Body of pancreas (tissue), 4 donors: Measurements from ENCODE around the gene GCH1. TPM values are rescaled to one million over a fixed set of nuclear protein-coding genes. Genes with fewer than 3 reads are reported as not detected.
A peak's percentile ranks its signal among the peaks of the same experiment; 100 is the strongest.

Experiments used
- ATAC-seq: fragments of 150-250 bp; one replicate; pipeline ENCODE4 v1.9.1; 2016
- DNase-seq, 4 donors: peaks; one replicate each; pipeline ENCODE4 v3.0.0-alpha.2; 2019
- H3K27ac ChIP-seq, 4 donors: fragments of 200-600 bp; sonication (generic); 1 replicate in 3 of 4; 2 replicates in 1 of 4; pipeline versions ENCODE4 v1.5.1 to v1.6.1; 2016 to 2019; ENCODE audit warnings: mild to moderate bottlenecking in 1 of 4, mixed read lengths in 1 of 4, moderate library complexity in 1 of 4
- H3K27me3 ChIP-seq, 2 donors: fragments of 200-600 bp; sonication (generic); one replicate each; pipeline ENCODE4 v1.6.0; 2016; ENCODE audit warnings: mild to moderate bottlenecking in 1 of 2
- H3K36me3 ChIP-seq, 2 donors: fragments of 200-600 bp; sonication (generic); replicated peaks in 1 of 2; 2 replicates each; pipeline ENCODE4 v1.5.1; 2016; ENCODE audit warnings: low read depth in 2 of 2; ENCODE audit not compliant: insufficient read depth in 1 of 2
- H3K4me1 ChIP-seq: fragments of 200-600 bp; sonication (generic); one replicate; pipeline ENCODE4 v1.6.0; 2016
- H3K4me3 ChIP-seq, 2 donors: fragments of 200-600 bp; sonication (generic); 1 replicate in 1 of 2; 2 replicates in 1 of 2; pipeline ENCODE4 v1.5.1; 2016 to 2019
- H3K9me3 ChIP-seq, 3 donors: fragments of 200-600 bp; sonication (generic); 1 replicate in 2 of 3; 2 replicates in 1 of 3; pipeline ENCODE4 v1.5.1; 2016
- POLR2A ChIP-seq, 3 donors: fragments of 450-650 bp; IDR thresholded peaks; one replicate each; pipeline ENCODE4 v1.6.1; 2016; ENCODE audit warnings: antibody characterized with exemption in 3 of 3, mild to moderate bottlenecking in 2 of 3
- WGBS, 2 donors: methylation state at CpG; one replicate each; pipeline ENCODE4 v1.1.5; 2017; 5-methylcytosine and 5-hydroxymethylcytosine counted together
- intact Hi-C: fragments of 100-400 bp; cut with DNase I; formaldehyde crosslinking; loops from one replicate; pipeline ENCODE4 v1.15.1; 2023
- total RNA-seq, 2 donors: library from RNA; depleted of rRNA; stranded (reverse); fragments of >200 nt; gene quantifications; one replicate each; pipeline ENCODE4 v1.1.0, GENCODE V29; 2016
- TF ChIP-seq, protein P1 (sequence below), 7 experiments: fragments of 450-650 bp in 4 of 7; fragments of 200-600 bp in 3 of 7; sonication (generic) in 3 of 7; IDR thresholded peaks; one replicate each; pipeline ENCODE4 v1.5.1; 2016 to 2019; ENCODE audit warnings: antibody characterized with exemption in 7 of 7

GCH1 gene
- total RNA-seq, 2 donors from 2014 or later: 6.0 to 11.9 TPM

DNA sequence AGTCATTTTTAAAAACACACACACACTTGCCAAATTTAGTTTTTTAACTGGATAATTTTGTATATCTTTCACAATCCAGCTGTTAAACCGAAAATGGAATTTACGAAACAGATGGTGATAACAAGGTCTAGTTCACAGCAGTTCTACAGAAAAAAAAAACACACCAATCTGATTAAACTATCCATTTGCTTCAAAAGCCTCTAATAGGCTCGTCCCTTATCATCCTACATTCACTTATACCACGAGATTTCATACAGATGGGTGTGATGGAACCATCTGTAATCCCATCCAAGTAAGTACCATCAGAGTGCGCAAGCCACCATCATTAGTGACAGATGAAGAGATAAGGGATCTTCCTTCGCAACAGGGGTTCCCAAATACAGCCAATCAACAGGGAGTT lies 20.1 kb downstream of the GCH1 start:
- DNase-seq: no peak
- H3K4me1 ChIP-seq: no peaks in the 10 kb centered on the region

DNA sequence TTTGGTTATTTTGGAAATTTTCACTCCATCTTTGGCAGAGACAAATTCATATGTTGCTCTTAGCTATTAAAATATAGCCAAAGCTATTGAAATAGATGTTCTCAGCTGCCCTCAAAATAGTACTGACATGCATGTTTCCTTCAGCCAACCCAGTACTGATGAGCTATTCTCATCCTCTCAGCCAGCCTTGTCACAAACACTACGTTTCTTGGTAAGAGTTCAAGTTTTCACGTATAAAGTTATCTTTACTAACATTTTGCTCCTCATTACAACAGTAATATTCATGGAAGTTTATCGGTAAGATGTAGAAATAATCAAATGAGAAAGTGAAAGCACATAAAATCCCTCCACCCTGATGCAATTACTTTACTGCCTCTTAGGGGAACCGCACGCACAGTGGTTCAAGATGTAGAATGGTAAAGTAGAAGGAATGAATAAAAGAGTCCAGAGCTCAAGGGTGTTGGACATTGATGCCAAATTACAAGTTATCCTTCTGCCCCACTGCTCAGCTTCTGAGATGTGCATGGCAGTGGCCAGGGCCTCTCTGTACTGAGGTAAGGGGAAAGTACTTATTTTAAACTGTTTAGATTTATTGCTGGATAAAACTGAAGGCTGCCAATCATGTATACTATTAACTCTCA lies 20.7 kb downstream of the GCH1 start:
- Histone ChIP-seq H3K4me3 (no peak overlapping the region), H3K9me3 (no peaks in the 10 kb centered on the region), H3K27ac (peak overlapping the region in 2 of 4 donors; percentile 3 to 38), H3K27me3 (no peaks in the 10 kb centered on the region), H3K36me3 (no peaks in the 10 kb centered on the region), H3K4me1 (peaks cover 2% of the 10 kb centered on the region)
- WGBS, 2 donors: 49 to 55% methylated on average over 5 of the region's 5 CpGs
- no peak for TF ChIP-seq POLR2A (IDR thresholded peaks at IDR 0.05)
- TF ChIP-seq, protein P1, sequence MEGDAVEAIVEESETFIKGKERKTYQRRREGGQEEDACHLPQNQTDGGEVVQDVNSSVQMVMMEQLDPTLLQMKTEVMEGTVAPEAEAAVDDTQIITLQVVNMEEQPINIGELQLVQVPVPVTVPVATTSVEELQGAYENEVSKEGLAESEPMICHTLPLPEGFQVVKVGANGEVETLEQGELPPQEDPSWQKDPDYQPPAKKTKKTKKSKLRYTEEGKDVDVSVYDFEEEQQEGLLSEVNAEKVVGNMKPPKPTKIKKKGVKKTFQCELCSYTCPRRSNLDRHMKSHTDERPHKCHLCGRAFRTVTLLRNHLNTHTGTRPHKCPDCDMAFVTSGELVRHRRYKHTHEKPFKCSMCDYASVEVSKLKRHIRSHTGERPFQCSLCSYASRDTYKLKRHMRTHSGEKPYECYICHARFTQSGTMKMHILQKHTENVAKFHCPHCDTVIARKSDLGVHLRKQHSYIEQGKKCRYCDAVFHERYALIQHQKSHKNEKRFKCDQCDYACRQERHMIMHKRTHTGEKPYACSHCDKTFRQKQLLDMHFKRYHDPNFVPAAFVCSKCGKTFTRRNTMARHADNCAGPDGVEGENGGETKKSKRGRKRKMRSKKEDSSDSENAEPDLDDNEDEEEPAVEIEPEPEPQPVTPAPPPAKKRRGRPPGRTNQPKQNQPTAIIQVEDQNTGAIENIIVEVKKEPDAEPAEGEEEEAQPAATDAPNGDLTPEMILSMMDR (IDR thresholded peaks at IDR 0.05): no peak
- DNase-seq (no peak), ATAC-seq (peak; percentile 16)
- intact Hi-C loops: no loop called here

More for the DNA sequence above, 20.1 kb downstream of the GCH1 start:
- H3K27me3 ChIP-seq: no peaks in the 10 kb centered on the region
- TF ChIP-seq, protein P1 (IDR thresholded peaks at IDR 0.05): no peak
- no peak for TF ChIP-seq POLR2A (IDR thresholded peaks at IDR 0.05)
- no peaks in the 10 kb centered on the region for H3K36me3 ChIP-seq
- no peak overlapping the region for H3K4me3 ChIP-seq
- no peak for ATAC-seq
- H3K27ac ChIP-seq: peak overlapping the region in 1 of 4 donors; percentile 3
- no peaks in the 10 kb centered on the region for H3K9me3 ChIP-seq
- intact Hi-C loops: no loop called here
- 60 to 83% methylated on average over 6 of the region's 6 CpGs for WGBS, 2 donors

DNA sequence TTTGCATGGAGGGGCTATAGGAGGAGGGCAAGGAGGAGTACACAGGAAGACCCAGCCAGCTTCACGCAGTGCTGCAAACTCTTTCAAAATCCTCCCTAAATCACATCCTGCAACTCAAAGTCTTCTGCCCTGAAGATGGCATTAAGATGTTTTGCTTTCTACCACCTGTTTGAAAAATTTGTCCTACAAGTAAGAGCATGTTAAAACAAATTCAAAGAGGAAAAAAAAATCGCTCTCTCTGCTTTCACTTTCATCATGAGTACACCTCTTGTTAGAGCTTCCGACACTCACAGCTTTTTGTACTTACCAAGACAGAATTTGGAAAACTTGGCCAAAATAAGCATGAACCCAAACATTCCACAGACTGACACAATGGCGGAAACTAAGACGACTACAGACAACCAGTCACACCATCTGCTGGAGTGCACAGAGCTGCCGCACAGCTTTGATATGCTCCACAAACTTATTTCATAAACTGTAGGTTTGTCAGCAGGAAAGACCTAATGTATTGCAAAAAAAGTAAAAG lies 21.3 kb downstream of the GCH1 start:
- Histone ChIP-seq H3K27me3 (no peaks in the 10 kb centered on the region), H3K9me3 (no peaks in the 10 kb centered on the region), H3K27ac (peak overlapping the region in 3 of 4 donors; percentile 3 to 38 (median 12)), H3K4me3 (no peak overlapping the region), H3K36me3 (no peaks in the 10 kb centered on the region), H3K4me1 (peaks cover 5% of the 10 kb centered on the region)
- ATAC-seq (peak; percentile 52), DNase-seq (peak in 2 of 4 donors; percentile 29 to 34)
- intact Hi-C loops: no loop called here
- 35 to 55% methylated on average over 6 of the region's 6 CpGs for WGBS, 2 donors
- TF ChIP-seq POLR2A (IDR thresholded peaks at IDR 0.05): no peak
- TF ChIP-seq, protein P1 (IDR thresholded peaks at IDR 0.05): no peak

DNA sequence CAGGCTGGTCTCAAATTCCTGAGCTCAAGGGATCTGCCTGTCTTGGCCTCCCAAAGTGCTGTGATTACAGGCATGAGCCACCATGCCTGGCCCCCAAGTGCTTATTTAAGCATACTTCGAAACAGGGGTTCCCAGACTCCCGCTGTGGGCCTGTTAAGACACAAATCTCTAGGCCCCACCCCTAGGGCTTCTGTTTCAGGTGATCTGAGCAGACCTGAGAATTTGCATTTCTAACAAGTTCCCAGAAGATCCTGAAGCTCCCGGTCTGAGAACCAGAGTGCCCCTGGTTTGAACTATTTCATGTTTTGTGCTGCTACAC lies 25.0 kb downstream of the GCH1 start:
- H3K27ac ChIP-seq: peak overlapping the region in 1 of 4 donors; percentile 22
- ATAC-seq: no peak
- 81 to 90% methylated on average over 3 of the region's 3 CpGs for WGBS, 2 donors

More for the DNA sequence above, 25.0 kb downstream of the GCH1 start:
- no peak for DNase-seq
- Histone ChIP-seq H3K27me3 (no peaks in the 10 kb centered on the region), H3K9me3 (no peaks in the 10 kb centered on the region), H3K4me3 (no peak overlapping the region), H3K4me1 (peaks cover 5% of the 10 kb centered on the region), H3K36me3 (no peaks in the 10 kb centered on the region)
- intact Hi-C loops: no loop called here
- TF ChIP-seq POLR2A (IDR thresholded peaks at IDR 0.05): no peak
- TF ChIP-seq, protein P1 (IDR thresholded peaks at IDR 0.05): no peak
